LNCaP clone FGC (cell line): Measurements from ENCODE around the gene IL1RL2.

ENCODE experiments used
- DNase-seq: peaks from one replicate; pipeline ENCODE4 v3.0.0-alpha.2; 2011; ENCODE audit warnings: low read depth
- H3K4me3 ChIP-seq: 2 replicates; pipeline ENCODE4 v1.5.1; 2011; ENCODE audit warnings: mild to moderate bottlenecking, low read depth, low read length, control low read depth
- CTCF ChIP-seq: IDR thresholded peaks from 2 replicates; pipeline ENCODE4 v1.5.1; 2012; ENCODE audit warnings: mild to moderate bottlenecking; ENCODE audit not compliant: control insufficient read depth, insufficient read depth; ENCODE audit errors: extremely low read depth

Gene IL1RL2

GRCh38 chr2:102236132-102236531, 49.3 kb downstream of the IL1RL2 start:
- H3K4me3 ChIP-seq = no peak overlapping the region
- no peak for DNase-seq
- no peak for TF ChIP-seq CTCF

- TF ChIP-seq CTCF = no peak
- DNase-seq = no peak
- no peak overlapping the region for H3K4me3 ChIP-seq
Observed at GRCh38 chr2:102237176-102237575, 50.4 kb downstream of the IL1RL2 start.

GRCh38 chr2:102238039-102238756, 51.4 kb downstream of the IL1RL2 start:
- DNase-seq = no peak
- H3K4me3 ChIP-seq = no peak overlapping the region
- TF ChIP-seq CTCF = no peak

- TF ChIP-seq CTCF = no peak
- no peak overlapping the region for H3K4me3 ChIP-seq
- DNase-seq = no peak
Observed at GRCh38 chr2:102238778-102239177, 52.0 kb downstream of the IL1RL2 start.

- DNase-seq = no peak
- no peak for TF ChIP-seq CTCF
- H3K4me3 ChIP-seq = no peak overlapping the region
Observed at GRCh38 chr2:102239344-102239743, 52.5 kb downstream of the IL1RL2 start.

- peak; percentile 78 for DNase-seq
Observed at GRCh38 chr2:102240640-102241370, 54.0 kb downstream of the IL1RL2 start.

More at GRCh38 chr2:102240640-102241370, 54.0 kb downstream of the IL1RL2 start:
- H3K4me3 ChIP-seq = no peak overlapping the region
- TF ChIP-seq CTCF = peak; percentile 95
